GM21447 (cell line): ENCODE data around the gene NRXN3.

Experiments used
- ATAC-seq: cut with Tn5 transposase; IDR thresholded peaks from one replicate; pipeline ENCODE4 v1.9.1; 2021; ENCODE audit not compliant: unreplicated experiment

The NRXN3 gene

GRCh38 chr14:79436335-79436734, 1266.2 kb downstream of the NRXN3 start:
- no peak for ATAC-seq

GRCh38 chr14:79437951-79438350, 1267.8 kb downstream of the NRXN3 start:
- ATAC-seq = no peak

DNA sequence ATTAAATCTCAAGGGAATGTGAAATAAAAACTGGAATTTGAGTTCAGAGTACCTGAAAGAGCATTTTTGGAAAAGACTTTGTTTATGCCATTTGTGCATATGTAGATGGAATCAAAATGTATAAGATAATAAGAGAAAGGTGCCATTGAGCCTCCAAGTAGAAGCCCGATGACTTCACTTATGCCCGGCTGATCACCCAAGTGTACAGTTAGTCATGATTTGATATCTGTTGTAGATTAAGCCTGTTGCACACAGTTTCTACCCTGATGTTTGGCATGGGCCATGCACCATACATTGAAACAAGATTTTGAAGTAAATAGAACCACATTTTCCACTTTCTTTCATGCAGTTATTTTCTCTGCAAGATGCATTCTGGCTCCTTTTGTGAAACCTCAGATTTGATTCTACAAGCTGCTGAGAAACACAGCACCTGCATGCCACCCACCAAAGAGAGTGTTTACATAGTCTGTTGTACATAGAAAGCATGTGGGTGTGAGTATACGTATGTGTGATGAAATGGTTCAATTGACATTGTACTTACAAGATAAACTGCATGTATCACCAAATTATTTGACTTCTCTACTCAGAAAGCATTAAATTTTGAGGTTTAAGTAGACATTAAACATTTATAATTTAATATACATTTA, 1268.6 kb downstream of the NRXN3 start:
- no peak for ATAC-seq

GRCh38 chr14:79442786-79443185, 1272.6 kb downstream of the NRXN3 start:
- no peak for ATAC-seq

DNA sequence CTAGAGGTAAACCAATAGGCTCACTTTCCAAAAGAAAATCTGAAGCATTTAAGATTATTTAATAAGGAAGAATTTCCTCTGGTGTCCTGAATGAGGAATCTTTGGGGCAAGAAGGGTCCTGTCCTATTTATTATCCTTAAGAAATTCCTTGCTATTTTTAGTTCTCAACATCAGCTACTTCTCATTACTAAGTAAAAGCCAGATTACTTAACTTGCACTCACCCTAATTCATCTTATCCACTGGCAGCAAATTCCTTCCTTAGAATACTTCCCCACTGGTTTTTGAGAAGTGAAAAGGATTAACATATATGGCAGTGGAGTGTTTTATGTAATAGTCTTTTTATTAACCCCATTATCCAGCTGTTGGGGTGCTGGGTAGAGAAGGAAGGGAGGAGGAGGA, 1273.4 kb downstream of the NRXN3 start:
- ATAC-seq = no peak

GRCh38 chr14:79448960-79449359, 1278.8 kb downstream of the NRXN3 start:
- no peak for ATAC-seq

GRCh38 chr14:79451601-79452000, 1281.4 kb downstream of the NRXN3 start:
- ATAC-seq = no peak

GRCh38 chr14:79453276-79453675, 1283.1 kb downstream of the NRXN3 start:
- no peak for ATAC-seq

DNA sequence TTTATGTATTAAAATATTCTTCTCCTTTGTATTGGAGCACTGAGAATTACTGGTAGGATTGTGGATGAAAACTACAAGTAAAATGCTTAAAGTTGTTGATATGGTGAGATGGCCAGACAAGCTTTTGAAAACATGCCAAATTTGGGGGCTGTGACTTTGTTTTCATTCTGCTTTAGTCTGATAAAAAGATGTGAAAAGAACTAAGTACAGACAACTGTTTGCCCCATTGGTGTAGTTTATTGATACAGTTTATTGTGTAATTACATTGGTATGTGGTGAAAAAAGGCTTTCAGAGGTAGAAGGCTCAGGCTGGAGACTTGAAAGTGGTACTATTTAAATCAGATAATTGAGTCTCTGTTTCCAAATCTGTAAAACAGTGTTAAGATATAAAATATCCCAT, 1294.3 kb downstream of the NRXN3 start:
- no peak for ATAC-seq

DNA sequence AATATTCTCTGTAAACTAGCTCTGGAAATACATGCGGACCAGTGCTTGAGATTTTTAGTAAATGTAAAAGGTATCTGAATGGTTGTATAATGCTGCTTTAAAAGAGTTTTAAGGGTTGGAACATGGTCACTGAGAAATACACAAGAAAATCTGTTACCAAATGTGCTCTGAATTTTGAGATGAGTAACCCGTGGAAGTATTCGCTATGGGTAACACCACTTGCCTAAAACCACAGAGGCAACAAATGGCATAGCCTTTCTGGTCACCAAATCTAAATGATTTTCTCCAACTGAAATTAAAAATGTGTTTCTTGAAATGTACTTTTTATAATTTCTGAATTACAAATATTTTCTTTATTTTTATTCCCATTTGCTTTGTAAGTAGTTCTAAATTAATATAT, 1295.5 kb downstream of the NRXN3 start:
- no peak for ATAC-seq

DNA sequence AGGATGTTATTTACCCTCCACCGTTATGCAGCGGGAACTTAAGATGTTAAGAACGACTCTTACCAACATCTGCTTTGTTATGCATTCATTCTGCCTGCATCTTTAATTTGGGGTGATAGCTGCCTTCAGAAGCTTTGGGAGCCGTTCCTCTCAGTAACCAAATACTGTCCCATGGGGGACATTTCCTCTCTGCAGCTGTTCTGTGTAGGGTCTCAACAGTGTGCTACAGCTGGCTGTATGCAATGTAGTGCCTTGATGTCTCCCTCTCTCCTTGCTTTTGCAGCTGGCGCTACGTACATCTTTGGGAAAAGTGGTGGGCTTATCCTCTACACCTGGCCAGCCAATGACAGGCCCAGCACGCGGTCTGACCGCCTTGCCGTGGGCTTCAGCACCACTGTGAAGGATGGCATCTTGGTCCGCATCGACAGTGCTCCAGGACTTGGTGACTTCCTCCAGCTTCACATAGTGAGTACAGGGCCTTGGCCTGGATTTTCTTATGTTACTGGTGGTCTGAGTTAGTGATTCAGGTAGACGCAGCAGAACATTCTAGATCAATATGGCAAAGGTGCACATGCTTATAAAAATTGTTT, 1296.9 kb downstream of the NRXN3 start:
- no peak for ATAC-seq

GRCh38 chr14:79467835-79468234, 1297.7 kb downstream of the NRXN3 start:
- no peak for ATAC-seq

DNA sequence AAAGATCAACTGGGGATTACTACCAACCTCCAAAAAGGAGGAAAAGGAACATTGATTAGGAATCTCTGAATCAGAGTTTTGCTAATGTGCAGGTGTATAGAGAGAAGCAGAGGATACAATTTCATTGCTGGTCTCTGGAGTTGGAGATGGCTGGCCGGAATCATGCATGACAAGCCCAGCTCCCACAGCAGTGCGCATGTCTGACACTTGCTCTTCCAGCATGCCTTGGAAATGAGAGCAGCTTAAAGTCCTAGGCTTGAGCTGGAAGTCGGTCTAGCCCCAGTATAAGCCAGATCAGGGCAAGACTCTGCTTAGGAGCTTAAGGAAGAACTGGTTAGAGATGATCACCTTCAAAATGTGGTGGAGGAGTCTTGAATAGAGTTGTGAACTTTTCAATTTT, 1298.3 kb downstream of the NRXN3 start:
- ATAC-seq = no peak

GRCh38 chr14:79473651-79474050, 1303.5 kb downstream of the NRXN3 start:
- no peak for ATAC-seq

- no peak for ATAC-seq
Measured at GRCh38 chr14:79475887-79476532, 1305.8 kb downstream of the NRXN3 start.

- no peak for ATAC-seq
Measured at GRCh38 chr14:79476552-79476951, 1306.4 kb downstream of the NRXN3 start.

- no peak for ATAC-seq
Measured at GRCh38 chr14:79480212-79480611, 1310.0 kb downstream of the NRXN3 start.

DNA sequence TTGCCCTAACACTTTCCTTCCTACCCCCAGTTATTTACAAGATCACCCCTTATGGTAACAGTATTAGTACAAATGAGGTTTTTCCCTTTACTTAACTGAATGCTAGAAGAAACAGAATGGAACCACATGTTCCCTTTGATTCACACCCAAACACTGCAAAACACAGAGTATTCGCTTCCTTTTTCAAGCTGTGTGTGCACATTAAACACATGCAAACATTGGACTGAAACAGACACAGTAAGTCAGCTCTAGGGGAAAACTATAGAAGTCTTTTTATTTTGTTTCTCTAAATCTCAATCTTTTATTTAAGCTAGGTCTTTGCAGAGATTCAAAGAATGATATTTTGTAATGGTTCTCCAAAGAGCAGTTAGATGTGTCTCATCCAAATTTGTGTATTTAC, 1312.7 kb downstream of the NRXN3 start:
- ATAC-seq = no peak

- ATAC-seq = no peak
Measured at GRCh38 chr14:79483477-79484388, 1313.6 kb downstream of the NRXN3 start.

DNA sequence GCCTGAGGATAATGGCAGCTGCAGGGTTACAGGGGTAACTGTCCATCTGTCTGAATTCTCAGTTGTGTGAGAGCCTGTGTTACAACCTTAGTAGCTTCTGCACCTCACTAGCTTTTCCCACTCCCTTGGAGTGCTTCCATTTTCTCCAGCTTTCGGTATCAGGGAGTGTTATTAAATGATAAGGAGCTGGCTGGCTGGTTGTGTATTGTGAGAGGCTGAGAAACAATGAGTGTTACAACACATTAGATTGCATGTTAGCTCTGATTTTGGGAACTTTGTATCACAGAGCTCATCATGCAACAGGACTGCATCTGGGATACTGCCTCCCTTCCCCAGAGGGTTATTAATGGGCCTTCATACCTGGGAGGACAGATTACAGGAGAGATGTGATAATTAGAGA, 1317.5 kb downstream of the NRXN3 start:
- ATAC-seq = no peak

GRCh38 chr14:79491161-79491560, 1321.0 kb downstream of the NRXN3 start:
- ATAC-seq = no peak
